ENCODE results near the gene DNAJC1.

The DNAJC1 gene

GRCh38 chr10:21962358-21962757, 41.2 kb downstream of the DNAJC1 start:
- DNase-seq (ENCODE audit: low read depth in 2 of 2) = no peak

- no peak for DNase-seq (ENCODE audit: low read depth in 2 of 2)
These were observed 41.7 kb downstream of the DNAJC1 start for GRCh38 chr10:21961847-21962246.

- DNase-seq (ENCODE audit: low read depth in 2 of 2) = no peak
These were observed 43.5 kb downstream of the DNAJC1 start for GRCh38 chr10:21959998-21960397.

- DNase-seq (ENCODE audit: low read depth in 2 of 2) = no peak
These were observed 48.8 kb downstream of the DNAJC1 start for GRCh38 chr10:21954690-21955089.

GRCh38 chr10:21954132-21954531, 49.4 kb downstream of the DNAJC1 start:
- no peak for DNase-seq (ENCODE audit: low read depth in 2 of 2)

GRCh38 chr10:21953585-21954057, 49.9 kb downstream of the DNAJC1 start:
- DNase-seq (ENCODE audit: low read depth in 2 of 2) = no peak

- no peak for DNase-seq (ENCODE audit: low read depth in 2 of 2)
These were observed 53.0 kb downstream of the DNAJC1 start for GRCh38 chr10:21950566-21950965.

GRCh38 chr10:21946946-21947345, 56.6 kb downstream of the DNAJC1 start:
- DNase-seq (ENCODE audit: low read depth in 2 of 2) = no peak

- no peak for DNase-seq (ENCODE audit: low read depth in 2 of 2)
These were observed 58.7 kb downstream of the DNAJC1 start for GRCh38 chr10:21944727-21945386.

GRCh38 chr10:21943633-21944265, 59.8 kb downstream of the DNAJC1 start:
- DNase-seq (ENCODE audit: low read depth in 2 of 2) = no peak

GRCh38 chr10:21935439-21936023, 68.0 kb downstream of the DNAJC1 start:
- no peak for DNase-seq (ENCODE audit: low read depth in 2 of 2)

- DNase-seq (ENCODE audit: low read depth in 2 of 2) = no peak
These were observed 69.2 kb downstream of the DNAJC1 start for GRCh38 chr10:21934307-21934706.

GRCh38 chr10:21929070-21929469, 74.5 kb downstream of the DNAJC1 start:
- no peak for DNase-seq (ENCODE audit: low read depth in 2 of 2)

- no peak for DNase-seq (ENCODE audit: low read depth in 2 of 2)
These were observed 75.7 kb downstream of the DNAJC1 start for GRCh38 chr10:21927631-21928353.

GRCh38 chr10:21926949-21927348, 76.6 kb downstream of the DNAJC1 start:
- DNase-seq (ENCODE audit: low read depth in 2 of 2) = no peak

- DNase-seq (ENCODE audit: low read depth in 2 of 2) = no peak
These were observed 77.1 kb downstream of the DNAJC1 start for GRCh38 chr10:21926358-21926925.

- DNase-seq (ENCODE audit: low read depth in 2 of 2) = no peak
These were observed 77.7 kb downstream of the DNAJC1 start for GRCh38 chr10:21925851-21926250.

- no peak for DNase-seq (ENCODE audit: low read depth in 2 of 2)
These were observed 79.0 kb downstream of the DNAJC1 start for GRCh38 chr10:21924511-21924910.

GRCh38 chr10:21920633-21921032, 82.9 kb downstream of the DNAJC1 start:
- no peak for DNase-seq (ENCODE audit: low read depth in 2 of 2)

- no peak for DNase-seq (ENCODE audit: low read depth in 2 of 2)
These were observed 83.6 kb downstream of the DNAJC1 start for GRCh38 chr10:21919906-21920305.

- no peak for DNase-seq (ENCODE audit: low read depth in 2 of 2)
These were observed 84.4 kb downstream of the DNAJC1 start for GRCh38 chr10:21919117-21919516.

GRCh38 chr10:21912625-21913024, 90.9 kb downstream of the DNAJC1 start:
- DNase-seq (ENCODE audit: low read depth in 2 of 2) = no peak

Measured in stimulated activated CD4-positive, alpha-beta T cell treated with anti-CD3 and anti-CD28 coated beads, Interleukin-15, amount 100 ng/mL, for 48 hours (primary cell).